Left forelimb (tissue), 1 donor: Measurements from ENCODE around the gene VMAC.

Experiments
- DNase-seq: peaks from one replicate; pipeline ENCODE4 v3.0.0-alpha.2; 2018; ENCODE audit warnings: low spot score

Gene VMAC

DNA sequence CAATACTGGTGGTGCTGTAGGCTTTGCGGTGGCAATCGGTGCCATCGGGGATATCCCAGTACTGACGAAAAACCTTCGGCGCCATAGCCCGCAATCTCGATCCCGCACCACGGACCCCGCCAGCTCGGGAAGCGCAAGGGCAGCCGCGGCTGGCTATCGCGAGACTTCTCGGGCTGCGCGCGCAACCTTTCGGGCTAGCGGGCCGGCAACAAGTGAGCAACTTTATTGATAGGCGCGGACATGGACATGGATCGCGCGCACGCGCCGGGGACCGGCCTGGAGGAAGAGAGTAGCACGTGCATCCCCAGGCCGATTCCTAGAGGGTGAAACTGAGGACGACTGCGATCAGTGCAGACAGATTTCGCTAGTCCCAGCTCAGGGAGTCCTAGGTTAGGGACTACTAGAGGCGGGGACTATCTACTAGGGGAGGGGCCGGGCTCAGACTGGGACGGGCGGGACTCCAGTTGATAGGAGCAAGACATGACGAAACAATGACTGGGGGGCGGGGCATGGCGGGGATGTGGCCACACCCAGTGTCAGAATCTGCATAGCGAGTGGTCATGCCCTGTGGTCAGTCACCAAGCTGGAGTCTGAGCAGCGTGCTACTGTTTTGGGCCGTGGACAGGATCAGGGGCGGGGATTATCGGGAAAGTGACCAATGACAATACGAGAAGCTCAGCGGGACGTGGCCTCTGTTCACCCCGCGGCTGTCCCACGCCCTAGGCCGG lies 884 bp upstream of the VMAC start, which contains the start of gene NDUFA11:
Gene NDUFA11 (minus strand): TSS at position 167 of the 728 bp plus-strand sequence. CDS start 82 bp downstream, at position 85.
- peak; percentile 99 for DNase-seq

GRCh38 chr19:5905114-5905778 lies 574 bp downstream of the VMAC start:
- no peak for DNase-seq

DNA sequence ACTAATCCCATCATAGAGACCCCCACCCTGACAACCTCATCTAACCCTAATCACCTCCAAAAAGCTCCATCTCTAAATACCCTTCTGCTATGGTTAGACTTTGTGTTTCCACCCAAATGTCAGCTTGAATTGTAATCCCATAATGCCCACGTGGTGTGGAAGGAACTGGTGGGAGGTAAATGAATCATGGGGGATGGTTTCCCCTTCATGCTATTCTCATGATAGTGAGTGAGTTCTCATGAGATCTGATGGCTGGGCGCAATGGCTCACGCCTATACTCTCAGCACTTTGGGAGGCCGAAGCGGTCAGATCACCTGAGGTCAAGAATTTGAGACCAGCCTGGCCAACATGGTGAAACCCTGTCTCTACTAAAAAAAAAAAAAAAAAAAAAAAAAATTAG lies 2.6 kb downstream of the VMAC start:
- no peak for DNase-seq

DNA sequence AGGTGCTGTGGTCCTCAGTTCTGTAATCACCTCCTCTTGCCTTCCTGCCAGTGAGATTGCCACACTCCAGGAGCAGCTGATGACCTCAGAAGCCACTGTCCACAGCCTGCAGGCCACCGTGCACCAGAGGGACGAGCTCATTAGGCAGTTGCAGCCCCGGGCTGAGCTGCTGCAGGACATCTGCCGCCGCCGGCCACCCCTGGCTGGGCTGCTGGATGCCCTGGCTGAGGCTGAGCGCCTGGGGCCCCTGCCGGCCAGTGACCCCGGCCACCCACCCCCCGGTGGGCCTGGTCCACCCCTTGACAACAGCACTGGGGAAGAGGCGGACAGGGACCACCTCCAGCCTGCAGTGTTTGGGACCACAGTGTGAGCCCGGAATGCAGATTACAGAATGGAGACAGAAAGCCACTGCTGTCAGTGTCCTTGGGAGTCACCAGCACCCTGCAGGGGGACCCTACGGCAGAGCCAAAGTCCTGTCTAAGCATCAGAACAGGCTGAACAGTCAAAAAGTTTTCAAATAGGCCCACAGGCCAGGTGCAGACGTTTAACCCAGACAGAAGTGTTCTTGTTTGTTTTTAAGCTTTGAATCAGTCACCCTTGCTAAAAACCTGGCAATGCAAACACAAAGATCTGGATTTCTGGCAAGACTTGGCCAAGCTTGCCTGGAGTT lies 4.2 kb downstream of the VMAC start:
- no peak for DNase-seq

- DNase-seq = no peak
These were observed 5.9 kb downstream of the VMAC start for GRCh38 chr19:5910638-5910907.

GRCh38 chr19:5911366-5911765 lies 6.7 kb downstream of the VMAC start:
- no peak for DNase-seq

- DNase-seq = no peak
These were observed 9.2 kb downstream of the VMAC start, which contains the start of gene CAPS for GRCh38 chr19:5913739-5914357. Gene CAPS, plus strand, starts transcription at chr19:5914254. Its CDS starts 153 bp downstream, at chr19:5914407.

DNA sequence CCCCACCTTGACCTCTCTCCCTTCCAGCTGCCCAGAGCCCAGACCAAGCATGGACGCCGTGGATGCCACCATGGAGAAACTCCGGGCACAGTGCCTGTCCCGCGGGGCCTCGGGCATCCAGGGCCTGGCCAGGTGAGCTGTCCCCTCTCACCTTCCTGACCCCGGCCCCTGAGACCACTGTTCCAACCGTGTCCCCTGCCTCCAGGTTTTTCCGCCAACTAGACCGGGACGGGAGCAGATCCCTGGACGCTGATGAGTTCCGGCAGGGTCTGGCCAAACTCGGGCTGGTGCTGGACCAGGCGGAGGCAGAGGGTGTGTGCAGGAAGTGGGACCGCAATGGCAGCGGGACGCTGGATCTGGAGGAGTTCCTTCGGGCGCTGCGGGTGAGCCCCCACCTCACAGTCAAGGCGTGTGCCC lies 9.7 kb downstream of the VMAC start:
- DNase-seq = no peak

- no peak for DNase-seq
These were observed 10.5 kb downstream of the VMAC start for GRCh38 chr19:5914946-5915781.

DNA sequence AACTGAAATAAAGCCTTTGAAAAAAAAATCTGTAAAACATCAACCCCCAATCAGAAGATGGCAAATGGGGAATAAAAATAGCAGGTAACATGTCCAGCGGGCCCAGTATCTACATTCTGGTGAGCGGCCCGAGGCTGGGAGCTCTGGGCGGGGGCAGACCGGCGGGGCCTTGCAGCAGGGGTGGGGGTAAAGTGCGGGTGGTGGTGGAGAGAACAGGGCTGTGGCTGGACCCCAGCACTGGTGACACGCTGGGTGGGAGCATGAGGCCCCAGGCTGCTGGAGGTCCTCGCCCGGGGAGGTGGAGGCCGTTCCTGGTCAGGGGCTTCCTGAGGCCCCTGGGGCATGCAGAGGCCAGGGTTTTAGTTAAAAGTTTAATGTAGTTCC lies 11.1 kb downstream of the VMAC start:
- no peak for DNase-seq

GRCh38 chr19:5916181-5916708 lies 11.6 kb downstream of the VMAC start:
- no peak for DNase-seq

DNA sequence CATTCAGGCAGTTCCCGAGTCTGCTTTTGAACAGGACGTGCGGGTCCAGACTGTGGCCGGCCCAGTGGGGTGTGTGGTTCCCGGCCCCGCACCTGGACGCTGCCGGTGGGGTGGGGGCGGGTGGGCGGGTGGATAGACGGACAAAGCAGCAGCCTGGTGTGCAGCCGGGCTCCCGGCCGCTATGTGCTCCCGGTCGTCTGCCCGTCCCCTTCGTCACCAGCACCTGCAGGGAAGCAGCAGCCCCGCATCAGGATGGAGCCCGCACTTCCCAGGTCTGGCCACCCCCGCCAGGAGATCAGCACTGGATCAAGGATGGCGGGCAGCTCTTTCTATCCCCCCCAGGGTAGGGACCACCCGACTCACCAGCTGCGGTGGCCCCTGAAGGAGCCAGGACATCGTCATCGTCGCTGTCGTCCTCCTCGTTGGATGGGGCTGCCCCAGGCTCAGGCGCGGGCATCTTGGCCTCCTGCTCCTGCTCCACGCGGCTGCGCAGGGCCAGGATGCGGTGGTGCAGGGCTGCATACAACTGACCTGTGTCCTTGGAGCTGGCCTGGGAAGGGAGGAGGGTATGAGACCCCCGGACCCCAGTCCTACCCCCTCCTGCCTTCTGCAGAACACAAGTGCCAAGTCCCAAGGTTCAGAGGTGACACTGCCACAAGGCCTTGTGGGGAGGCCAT lies 12.9 kb downstream of the VMAC start:
- no peak for DNase-seq

- DNase-seq = no peak
These were observed 13.9 kb downstream of the VMAC start for GRCh38 chr19:5918463-5919079.

DNA sequence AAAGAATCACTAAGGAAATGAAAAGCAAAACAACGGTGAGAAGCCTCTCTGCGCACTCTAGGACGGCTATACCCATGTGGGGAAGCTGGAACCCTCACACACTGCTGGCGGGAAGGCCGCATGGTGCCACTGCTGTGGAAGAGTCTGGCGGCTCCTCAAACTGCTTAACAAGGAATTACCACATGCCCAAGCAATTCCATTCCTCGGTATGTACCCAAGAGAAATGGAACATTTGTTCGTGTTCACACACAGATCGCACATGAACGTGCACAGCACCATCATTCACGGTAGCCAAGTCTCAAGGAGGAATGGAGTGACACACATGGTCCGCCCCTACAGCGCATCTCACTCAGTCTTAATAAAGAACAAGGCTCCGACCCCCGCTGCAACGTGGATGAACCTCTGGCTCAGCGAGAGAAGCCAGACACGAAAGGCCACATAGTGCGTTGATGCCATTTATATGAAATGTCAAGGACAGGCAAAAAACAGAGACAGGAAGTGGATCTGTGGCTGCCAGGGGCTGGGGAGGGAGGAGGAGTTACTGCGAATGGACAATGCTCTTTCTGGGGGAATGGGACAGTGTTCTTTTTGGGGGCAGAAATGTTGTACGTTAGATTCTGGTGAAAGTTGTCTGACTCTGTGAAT lies 17.0 kb downstream of the VMAC start:
- no peak for DNase-seq

- no peak for DNase-seq
These were observed 17.5 kb downstream of the VMAC start for GRCh38 chr19:5922161-5922545.

- DNase-seq = no peak
These were observed 18.7 kb downstream of the VMAC start for GRCh38 chr19:5923356-5923755.

DNA sequence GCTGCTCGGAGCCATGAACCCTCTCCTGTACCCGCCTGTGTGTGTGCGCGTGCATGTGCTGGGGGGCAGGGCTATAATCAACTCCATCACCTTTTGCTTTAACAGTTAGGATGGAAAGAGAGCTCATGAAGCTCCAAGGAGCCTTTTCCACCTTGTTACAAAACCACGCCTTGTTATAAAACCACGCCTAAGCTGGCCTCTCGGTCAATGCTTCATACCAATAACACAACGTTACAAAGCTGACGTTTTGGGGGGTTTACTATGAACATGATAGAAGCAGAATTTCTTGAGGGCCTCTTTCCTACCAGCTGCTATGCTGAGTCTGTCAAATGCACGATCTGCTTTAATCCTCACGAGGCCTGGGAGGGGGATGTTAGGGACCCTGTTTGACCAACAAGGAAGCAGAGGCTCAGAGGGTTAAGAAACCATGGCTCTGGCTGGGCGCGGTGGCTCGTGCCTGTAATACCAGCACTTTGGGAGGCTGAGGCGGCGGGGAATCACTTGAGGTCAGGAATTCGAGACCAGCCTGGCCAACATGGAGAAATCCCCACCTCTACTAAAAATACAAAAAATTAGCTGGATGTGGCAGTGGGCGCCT lies 21.3 kb downstream of the VMAC start:
- no peak for DNase-seq

GRCh38 chr19:5926641-5927440 lies 22.2 kb downstream of the VMAC start:
- DNase-seq = peak; percentile 81

DNA sequence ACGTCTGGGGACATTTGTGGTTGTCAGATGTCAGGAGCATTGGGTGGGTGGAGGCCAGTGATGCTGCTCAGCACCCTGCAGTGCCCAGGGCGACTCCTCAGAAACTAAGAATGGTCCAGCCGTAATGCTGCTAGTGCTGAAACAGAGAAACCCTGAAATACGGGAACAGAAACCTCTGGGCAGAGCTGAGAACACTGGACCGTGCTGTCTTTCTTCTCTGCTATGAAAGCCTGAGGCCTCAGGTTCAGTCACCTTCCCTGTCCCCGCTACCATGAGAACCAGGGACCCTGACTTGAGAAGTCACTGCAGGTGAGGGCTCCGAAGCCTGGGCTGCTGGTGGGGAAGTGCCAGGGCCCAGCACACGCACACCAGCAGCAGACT lies 22.8 kb downstream of the VMAC start:
- DNase-seq = no peak
